T-helper 17 cell (primary cell): Measurements from ENCODE around the gene RPL34. TPM values are rescaled to one million over a fixed set of nuclear protein-coding genes. Genes with fewer than 3 reads are reported as not detected.

Experiments used
- ATAC-seq: fragments of 150-1000 bp; cut with Tn5 transposase; 2 replicates; pipeline ENCODE4 v1.10.0; 2021; ENCODE audit warnings: mild to moderate bottlenecking, moderate library complexity
- DNase-seq, 3 donors: peaks; one replicate each; pipeline versions ENCODE4 v3.0.0 to v3.0.0-alpha.2; 2020 to 2021
- H3K9me3 ChIP-seq: one replicate; pipeline ENCODE4 v1.7.0; 2013; ENCODE audit warnings: low read length, mild to moderate bottlenecking; ENCODE audit not compliant: control insufficient read depth, poor library complexity, severe bottlenecking
- H3K27ac Mint-ChIP-seq: one replicate; pipeline ENCODE4 v1.8.0; 2022; ENCODE audit warnings: mild to moderate bottlenecking, moderate library complexity, mixed read lengths
- H3K27me3 Mint-ChIP-seq: one replicate; pipeline ENCODE4 v1.8.0; 2022; ENCODE audit warnings: mixed read lengths
- H3K36me3 Mint-ChIP-seq: one replicate; pipeline ENCODE4 v1.8.0; 2022; ENCODE audit warnings: low read depth, mixed read lengths
- H3K4me1 Mint-ChIP-seq: one replicate; pipeline ENCODE4 v1.8.0; 2022; ENCODE audit warnings: mild to moderate bottlenecking, mixed read lengths
- H3K4me3 Mint-ChIP-seq: one replicate; pipeline ENCODE4 v1.8.0; 2022; ENCODE audit warnings: mild to moderate bottlenecking, moderate library complexity, mixed read lengths
- total RNA-seq, 4 donors: library from RNA in 2 of 4; stranded (reverse) in 2 of 4; gene quantifications; one replicate each; pipeline ENCODE4 v1.2.3 and lab custom pipeline; 2022 to 2026

RPL34 gene
- total RNA-seq, 2 donors from 2014 or later: 2,872 to 3,048 TPM

- H3K27me3 Mint-ChIP-seq: no peaks in the 10 kb centered on the region
- peaks cover 11% of the 10 kb centered on the region for H3K4me1 Mint-ChIP-seq
- DNase-seq (no peak), ATAC-seq (no peak)
- peak overlapping the region; percentile 80 for H3K27ac Mint-ChIP-seq
- H3K9me3 ChIP-seq: no peaks in the 10 kb centered on the region
- no peak overlapping the region for H3K4me3 Mint-ChIP-seq
- peaks cover 9% of the 10 kb centered on the region for H3K36me3 Mint-ChIP-seq
These were observed 17.5 kb downstream of the RPL34 start for GRCh38 chr4:108637856-108638255.

- no peak overlapping the region for H3K4me3 Mint-ChIP-seq
- peaks cover 8% of the 10 kb centered on the region for H3K4me1 Mint-ChIP-seq
- no peak overlapping the region for H3K27ac Mint-ChIP-seq
- H3K9me3 ChIP-seq: no peaks in the 10 kb centered on the region
- ATAC-seq: no peak
- DNase-seq: no peak
- no peaks in the 10 kb centered on the region for H3K27me3 Mint-ChIP-seq
- peaks cover 3% of the 10 kb centered on the region for H3K36me3 Mint-ChIP-seq
These were observed 23.9 kb downstream of the RPL34 start for GRCh38 chr4:108644237-108644636.

GRCh38 chr4:108646706-108647105, 26.3 kb downstream of the RPL34 start:
- Mint-ChIP-seq H3K27me3 (no peaks in the 10 kb centered on the region), H3K4me1 (peaks cover 19% of the 10 kb centered on the region), H3K4me3 (no peak overlapping the region), H3K27ac (no peak overlapping the region), H3K36me3 (peaks cover 4% of the 10 kb centered on the region)
- DNase-seq: no peak
- ATAC-seq: no peak
- H3K9me3 ChIP-seq: no peaks in the 10 kb centered on the region

GRCh38 chr4:108649863-108650211, 29.5 kb downstream of the RPL34 start:
- DNase-seq (no peak), ATAC-seq (no peak)
- peak overlapping the region; percentile 96 for H3K4me3 Mint-ChIP-seq
- peaks cover 32% of the 10 kb centered on the region for H3K4me1 Mint-ChIP-seq
- H3K36me3 Mint-ChIP-seq: peaks cover 9% of the 10 kb centered on the region
- H3K9me3 ChIP-seq: no peaks in the 10 kb centered on the region
- H3K27ac Mint-ChIP-seq: peak overlapping the region; percentile 99
- no peaks in the 10 kb centered on the region for H3K27me3 Mint-ChIP-seq

GRCh38 chr4:108650212-108651013, 30.0 kb downstream of the RPL34 start, which contains the start of gene OSTC:
TSS of gene OSTC (plus strand) at chr4:108650599. CDS start at chr4:108650656, 57 bp downstream.
- peak within 1 kb of the TSS; percentile 99 for H3K27ac Mint-ChIP-seq
- DNase-seq (peak; percentile 83 to 91 (median 86)), ATAC-seq (peak; percentile 92)
- H3K4me1 Mint-ChIP-seq: peaks cover 32% of the 10 kb centered on the region
- peak within 1 kb of the TSS; percentile 96 for H3K4me3 Mint-ChIP-seq
- H3K36me3 Mint-ChIP-seq: peaks cover 9% of the 10 kb centered on the region
- H3K9me3 ChIP-seq: no peaks in the 10 kb centered on the region
- H3K27me3 Mint-ChIP-seq: no peaks in the 10 kb centered on the region

- Mint-ChIP-seq H3K4me3 (peak overlapping the region; percentile 96), H3K27ac (peak overlapping the region; percentile 99), H3K27me3 (no peaks in the 10 kb centered on the region), H3K36me3 (peaks cover 9% of the 10 kb centered on the region), H3K4me1 (peaks cover 32% of the 10 kb centered on the region)
- DNase-seq: no peak
- no peak for ATAC-seq
- H3K9me3 ChIP-seq: no peaks in the 10 kb centered on the region
These were observed 30.8 kb downstream of the RPL34 start for GRCh38 chr4:108651014-108651791.

GRCh38 chr4:108662629-108663028, 42.3 kb downstream of the RPL34 start:
- H3K36me3 Mint-ChIP-seq: peaks cover 5% of the 10 kb centered on the region
- no peaks in the 10 kb centered on the region for H3K27me3 Mint-ChIP-seq
- H3K4me1 Mint-ChIP-seq: peaks cover 5% of the 10 kb centered on the region
- H3K27ac Mint-ChIP-seq: no peak overlapping the region
- no peak for ATAC-seq
- no peaks in the 10 kb centered on the region for H3K9me3 ChIP-seq
- no peak overlapping the region for H3K4me3 Mint-ChIP-seq
- DNase-seq: no peak

- H3K4me3 Mint-ChIP-seq: no peak overlapping the region
- no peak for ATAC-seq
- H3K4me1 Mint-ChIP-seq: peaks cover 6% of the 10 kb centered on the region
- H3K27ac Mint-ChIP-seq: no peak overlapping the region
- no peaks in the 10 kb centered on the region for H3K27me3 Mint-ChIP-seq
- no peaks in the 10 kb centered on the region for H3K36me3 Mint-ChIP-seq
- H3K9me3 ChIP-seq: no peaks in the 10 kb centered on the region
- DNase-seq: no peak
These were observed 54.1 kb downstream of the RPL34 start for GRCh38 chr4:108674356-108674977.

Other genes with a start within 250 kb of the RPL34 start
- 10 to 100 TPM; 36.6 to 39.4 TPM for gene OSTC, start 30.0 kb downstream of the RPL34 start, total RNA-seq
- gene ETNPPL, start 142.5 kb downstream of the RPL34 start, total RNA-seq: not detected